Kidney (tissue), 14 donors: Measurements from ENCODE around the gene C2orf49. TPM values are rescaled to one million over a fixed set of nuclear protein-coding genes. Genes with fewer than 3 reads are reported as not detected.

ENCODE experiments used
- DNase-seq, 5 donors: peaks; one replicate each; pipeline ENCODE4 v3.0.0-alpha.2; 2013 to 2020
- FAIRE-seq: peaks from 2 replicates; lab custom pipeline; 2012; peaks lifted over from hg19 to GRCh38; lab: Jason Lieb, UNC
- H3K27ac ChIP-seq, 2 donors: one replicate each; pipeline ENCODE4 v1.7.0; 2013; ENCODE audit warnings: low read depth in 2 of 2, low read length in 2 of 2, inconsistent platforms in 1 of 2
- H3K27me3 ChIP-seq: one replicate; pipeline ENCODE4 v1.7.1; 2013; ENCODE audit warnings: low read length, inconsistent platforms; ENCODE audit not compliant: control insufficient read depth, insufficient read depth
- H3K36me3 ChIP-seq, 3 donors: one replicate each; pipeline versions ENCODE4 v1.7.0 to v1.7.1; 2013; ENCODE audit warnings: low read length in 3 of 3, control low read depth in 1 of 3, inconsistent platforms in 1 of 3; ENCODE audit not compliant: insufficient read depth in 3 of 3, control insufficient read depth in 2 of 3
- H3K4me1 ChIP-seq, 3 donors: one replicate each; pipeline versions ENCODE4 v1.7.0 to v1.7.1; 2013; ENCODE audit warnings: low read length in 3 of 3, inconsistent platforms in 1 of 3, low read depth in 1 of 3; ENCODE audit not compliant: control insufficient read depth in 2 of 3, insufficient read depth in 2 of 3
- H3K4me3 ChIP-seq, 3 donors: one replicate each; pipeline versions ENCODE4 v1.7.0 to v1.8.1; 2013; ENCODE audit warnings: low read length in 3 of 3, control low read depth in 1 of 3, inconsistent platforms in 1 of 3
- H3K9ac ChIP-seq, 3 donors: one replicate each; pipeline versions ENCODE4 v1.7.0 to v1.7.1; 2013; ENCODE audit warnings: low read length in 3 of 3, control low read depth in 1 of 3, inconsistent platforms in 1 of 3
- H3K9me3 ChIP-seq, 3 donors: one replicate each; pipeline versions ENCODE4 v1.7.0 to v1.7.1; 2013; ENCODE audit warnings: low read length in 3 of 3, control low read depth in 1 of 3, inconsistent platforms in 1 of 3; ENCODE audit not compliant: control insufficient read depth in 2 of 3, insufficient read depth in 1 of 3
- CTCF ChIP-seq: IDR thresholded peaks from 3 replicates; pipeline ENCODE4 v1.5.1; 2012; ENCODE audit warnings: mild to moderate bottlenecking, moderate library complexity, borderline replicate concordance; ENCODE audit not compliant: insufficient read depth; ENCODE audit errors: extremely low read depth
- intact Hi-C: fragments of 100-400 bp; cut with DNase I; formaldehyde crosslinking; loops from one replicate; pipeline ENCODE4 v1.11.1; 2022
- polyA plus RNA-seq: library from polyadenylated mRNA; stranded (reverse); fragments of 350-450 nt; fragmentation: Illumina TruSeq; extraction: RNeasy Lipid Tissue Mini Kit (QIAGEN cat#74804); gene quantifications from one replicate; pipeline ENCODE4 v1.2.3, GENCODE V29; 2014; ENCODE audit warnings: low read depth, low replicate concordance; ENCODE audit not compliant: insufficient read depth
- total RNA-seq: library from RNA; stranded (reverse); fragmentation: NEBNext Ultra II Directional; extraction: Animal tissue kit (Norgen Biotek cat#: 25700); gene quantifications from one replicate; pipeline ENCODE4 v1.2.1, GENCODE V29; 2021
- donor health status: control.
- donor health status: control.
- donor health status: control.
- donor health status: control.
- donor health status: control.
- donor health status: DM: yes; HTN: yes; CAD: no.
- donor health status: Normal renal cell carcinoma (clear cell type).

Gene C2orf49
- total and polyA plus RNA-seq, 2 donors from 2014 or later, result 6.8 to 15.0 TPM

DNA sequence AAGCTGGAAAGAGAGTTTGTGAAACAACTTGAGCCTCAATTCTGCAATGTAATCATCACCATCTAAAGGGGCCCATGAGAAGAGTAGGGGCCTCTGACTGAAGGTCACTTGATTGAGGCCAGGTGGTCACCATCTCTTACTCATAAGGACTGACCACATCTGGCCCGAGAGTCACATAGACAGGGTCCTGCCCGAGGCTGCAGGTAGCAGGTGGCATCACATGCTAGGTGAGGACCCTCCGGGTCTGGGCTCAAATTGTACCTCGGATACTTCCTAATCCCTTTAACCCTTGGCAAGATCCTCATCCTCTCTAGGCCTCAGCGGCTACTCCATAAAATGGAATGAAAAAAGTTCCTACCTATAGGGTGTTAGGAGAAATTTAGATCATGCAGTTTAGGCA is 44.8 kb downstream of the C2orf49 start:
- Histone ChIP-seq H3K9me3 (no peaks in the 10 kb centered on the region), H3K4me3 (no peak overlapping the region), H3K4me1 (peaks cover 0 to 15% (median 10%) of the 10 kb centered on the region in 3 donors), H3K36me3 (peaks cover 0 to 4% (median 4%) of the 10 kb centered on the region in 3 donors), H3K9ac (no peak overlapping the region), H3K27me3 (no peaks in the 10 kb centered on the region), H3K27ac (no peak overlapping the region)
- FAIRE-seq, result no peak
- TF ChIP-seq CTCF, result no peak
- intact Hi-C loops, result no loop called here
- DNase-seq, result no peak

DNA sequence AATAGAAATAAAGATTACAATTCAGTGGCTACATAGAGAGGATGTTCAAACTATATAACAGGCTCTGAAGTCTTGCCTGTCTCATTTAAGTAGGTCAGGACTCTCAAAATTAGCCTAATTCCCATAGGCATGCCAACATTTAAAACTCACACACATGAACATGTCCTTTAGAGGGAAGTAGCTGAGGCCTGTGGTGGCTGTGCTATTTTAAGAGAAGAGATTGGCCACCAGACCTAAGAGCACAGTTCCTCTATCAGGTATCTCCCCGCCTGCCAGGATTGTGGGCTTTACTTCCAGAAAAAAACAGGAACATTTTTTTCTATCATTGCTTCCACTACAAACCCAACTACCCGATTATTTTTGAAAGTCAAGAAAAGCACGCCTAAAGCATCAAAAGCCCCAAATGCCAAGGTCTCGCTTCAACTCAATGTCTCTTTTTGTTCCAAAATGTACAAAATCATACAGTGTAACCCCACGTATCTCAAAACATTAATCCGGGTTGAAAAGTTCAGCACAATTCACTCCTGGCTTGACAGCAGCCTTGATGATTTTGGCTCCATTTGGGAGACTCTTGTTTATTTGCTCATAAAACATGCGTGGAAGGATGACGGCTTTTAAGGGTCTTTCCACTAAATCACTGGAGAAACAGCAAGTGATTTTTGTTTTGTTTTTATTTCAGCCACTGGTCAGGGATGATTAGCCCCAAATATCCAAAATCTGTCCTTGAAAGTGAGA is 46.3 kb downstream of the C2orf49 start:
- peaks cover 0 to 12% (median 6%) of the 10 kb centered on the region in 3 donors for H3K4me1 ChIP-seq
- no peaks in the 10 kb centered on the region for H3K9me3 ChIP-seq
- FAIRE-seq, result no peak
- H3K36me3 ChIP-seq, result peaks cover 0 to 4% (median 4%) of the 10 kb centered on the region in 3 donors
- no peak overlapping the region for H3K9ac ChIP-seq
- H3K27me3 ChIP-seq, result no peaks in the 10 kb centered on the region
- no peak overlapping the region for H3K4me3 ChIP-seq
- peak in 2 of 5 donors; percentile 72 to 89 for DNase-seq
- no peak overlapping the region for H3K27ac ChIP-seq
- intact Hi-C loops, result no loop called here
- TF ChIP-seq CTCF, result no peak

DNA sequence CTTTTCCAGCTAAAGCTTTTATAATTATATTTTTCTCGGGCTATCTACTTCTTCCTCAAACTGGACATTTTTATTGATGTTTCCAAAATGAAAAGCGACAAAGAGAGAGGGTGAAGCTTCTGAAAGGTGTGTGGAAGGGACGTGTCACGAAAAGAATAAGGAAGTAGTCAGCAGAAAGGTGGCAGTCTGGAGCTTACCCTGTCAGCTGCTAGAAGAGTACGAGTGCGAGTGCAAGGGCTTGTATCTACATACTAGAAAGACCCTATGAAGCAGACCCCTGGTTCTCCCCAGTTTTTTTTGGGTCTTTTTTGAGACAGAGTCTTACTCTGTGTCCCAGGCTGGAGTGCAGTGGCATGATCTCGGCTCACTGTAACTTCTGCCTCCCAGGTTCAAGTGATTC is 46.9 kb downstream of the C2orf49 start:
- FAIRE-seq (no peak), DNase-seq (peak in 1 of 5 donors; percentile 30)
- Histone ChIP-seq H3K4me1 (peaks cover 0 to 8% (median 0%) of the 10 kb centered on the region in 3 donors), H3K27ac (peak overlapping the region in 1 of 2 donors; percentile 44), H3K9ac (no peak overlapping the region), H3K27me3 (no peaks in the 10 kb centered on the region), H3K9me3 (no peaks in the 10 kb centered on the region), H3K4me3 (no peak overlapping the region), H3K36me3 (peaks cover 0 to 4% (median 4%) of the 10 kb centered on the region in 3 donors)
- no peak for TF ChIP-seq CTCF
- intact Hi-C loops, result no loop called here
